HG03575 (cell line): ENCODE data around the gene PTGR3.
"Not testable (repeated sequence)": the region's sequence is repeated elsewhere in the genome, so short reads cannot be mapped to it uniquely, and the experiment has no call there.

Source experiments
- ATAC-seq: cut with Tn5 transposase; IDR thresholded peaks from one replicate; pipeline ENCODE4 v1.9.1; 2021; ENCODE audit not compliant: unreplicated experiment, insufficient number of reproducible peaks, low FRiP score; ENCODE audit errors: extremely low read depth

Gene PTGR3

GRCh38 chr18:75206452-75207309, 2.3 kb downstream of the PTGR3 start:
- ATAC-seq, result no peak

DNA sequence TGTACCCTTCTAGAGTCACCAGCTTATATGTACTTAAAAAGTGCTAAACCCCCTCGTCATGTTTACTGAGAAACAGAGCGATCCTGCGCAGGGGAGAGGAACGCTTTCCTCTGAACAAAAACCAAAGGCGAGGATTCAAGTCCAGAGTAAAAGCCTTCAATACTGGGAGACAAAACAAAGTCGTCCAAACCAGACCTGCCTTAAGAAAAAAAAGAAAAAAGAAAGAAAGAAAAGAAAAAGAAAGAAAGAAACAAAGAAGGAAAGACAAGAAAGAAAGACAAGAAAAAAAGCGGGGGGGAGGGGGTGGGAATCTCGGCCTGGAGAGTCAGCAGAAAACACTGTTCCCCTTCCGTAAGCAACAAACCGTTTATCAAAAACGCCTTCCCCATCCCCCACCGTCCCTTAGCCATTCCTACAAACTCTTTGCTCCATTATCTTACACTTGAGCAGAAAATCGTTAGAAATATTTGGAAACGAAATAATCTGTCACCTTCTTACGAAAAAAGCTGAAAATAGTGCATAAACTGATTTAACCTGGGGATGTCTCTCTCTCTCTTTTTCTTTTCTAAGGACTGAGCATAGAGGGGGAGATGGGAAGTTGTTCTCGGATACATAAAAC, 3.3 kb downstream of the PTGR3 start:
- no peak for ATAC-seq

GRCh38 chr18:75204732-75205513, 4.0 kb downstream of the PTGR3 start:
- ATAC-seq, result no peak

- no peak for ATAC-seq
Observed at GRCh38 chr18:75204269-75204731, 4.6 kb downstream of the PTGR3 start.

GRCh38 chr18:75203416-75204268, 5.3 kb downstream of the PTGR3 start:
- no peak for ATAC-seq

GRCh38 chr18:75202696-75203365, 6.1 kb downstream of the PTGR3 start:
- no peak for ATAC-seq

GRCh38 chr18:75201282-75202270, 7.4 kb downstream of the PTGR3 start:
- ATAC-seq, result no peak

DNA sequence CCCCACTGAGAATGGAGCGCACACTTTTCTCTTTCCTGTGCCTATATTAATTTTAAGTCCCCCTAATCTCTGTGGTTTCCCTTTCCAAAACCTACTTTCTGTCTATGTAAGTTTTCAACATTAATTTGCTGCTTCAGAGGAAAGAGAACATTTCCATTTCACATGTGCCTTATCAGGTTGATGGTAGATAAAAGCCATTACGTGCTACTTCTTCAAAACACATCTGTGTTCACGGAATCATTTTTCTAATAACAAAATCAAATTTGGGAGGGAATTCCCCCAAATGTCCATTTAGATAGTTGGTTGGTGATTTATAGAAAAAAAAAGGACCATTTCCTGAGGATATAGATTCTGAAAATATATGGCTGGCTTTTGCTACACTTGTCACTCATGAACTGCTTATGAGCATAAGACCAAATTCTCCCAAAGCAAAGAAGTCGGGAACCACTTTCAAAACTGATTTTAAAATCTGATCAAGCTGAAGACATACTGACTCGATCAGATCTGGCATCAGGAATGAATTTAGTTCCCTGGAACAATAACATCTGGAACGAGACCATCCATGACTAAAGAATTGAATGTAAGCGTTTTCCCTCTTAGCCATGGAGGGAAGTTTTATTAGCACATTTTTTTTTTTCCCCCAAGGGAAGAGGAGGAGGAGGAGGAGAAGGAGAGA, 8.2 kb downstream of the PTGR3 start:
- no peak for ATAC-seq

DNA sequence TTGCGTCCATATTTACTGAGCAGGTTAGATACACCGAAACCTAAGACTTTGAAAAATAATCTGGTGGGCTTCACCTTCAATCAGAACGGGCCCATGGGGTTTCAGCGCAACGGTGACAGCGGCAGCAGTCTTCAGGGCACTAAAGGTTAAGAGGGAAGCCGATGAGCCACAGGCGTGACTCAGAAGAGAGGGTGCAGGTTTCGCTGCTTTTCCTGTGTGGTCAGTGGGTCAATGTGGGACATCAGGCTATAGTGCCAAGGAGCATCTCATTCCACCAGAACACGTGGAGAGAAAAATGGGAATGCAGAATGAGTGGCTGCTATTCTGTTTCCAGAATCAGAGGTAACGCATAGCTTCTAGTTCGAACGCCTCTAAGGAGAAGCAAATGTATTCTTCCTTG, 8.9 kb downstream of the PTGR3 start:
- ATAC-seq, result no peak

DNA sequence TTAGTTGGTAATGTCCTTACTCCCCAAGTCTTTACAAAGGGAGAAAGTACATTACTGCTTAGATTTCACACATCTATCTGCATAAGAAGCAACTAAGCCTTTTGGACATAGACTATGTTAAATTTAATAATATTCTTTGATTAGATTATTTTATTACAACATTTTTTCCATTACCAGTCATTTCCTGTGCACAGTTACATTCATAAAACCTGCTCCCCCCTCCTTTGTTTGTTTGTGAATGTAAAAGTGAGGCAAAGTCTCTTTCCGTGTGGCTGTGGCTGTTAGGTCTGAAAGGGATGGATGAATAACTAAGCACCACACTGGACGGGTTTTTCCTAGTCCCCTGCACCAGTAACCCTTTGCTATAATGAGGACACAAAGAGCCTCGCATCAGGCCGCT, 9.6 kb downstream of the PTGR3 start:
- no peak for ATAC-seq

GRCh38 chr18:75198036-75198435, 10.9 kb downstream of the PTGR3 start:
- ATAC-seq, result no peak

DNA sequence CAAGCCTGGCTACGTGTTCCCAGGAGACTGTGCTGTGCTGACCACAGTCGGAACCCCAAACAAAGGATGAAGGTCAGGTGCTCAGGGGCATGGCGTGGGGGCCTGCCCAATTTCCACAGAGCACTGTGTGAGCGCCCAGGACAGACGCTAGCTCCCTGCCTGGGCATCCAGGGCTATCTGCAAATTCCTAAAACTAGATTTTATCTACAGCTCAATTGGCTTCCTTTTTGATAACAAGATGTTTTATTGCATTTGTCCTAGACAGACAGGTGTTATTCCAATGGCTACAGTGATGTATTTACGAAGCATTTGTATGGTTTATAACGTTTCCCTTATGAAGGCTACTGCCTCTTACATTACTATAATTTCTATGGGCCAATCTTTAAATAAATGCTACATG, 16.0 kb downstream of the PTGR3 start:
- ATAC-seq, result no peak

DNA sequence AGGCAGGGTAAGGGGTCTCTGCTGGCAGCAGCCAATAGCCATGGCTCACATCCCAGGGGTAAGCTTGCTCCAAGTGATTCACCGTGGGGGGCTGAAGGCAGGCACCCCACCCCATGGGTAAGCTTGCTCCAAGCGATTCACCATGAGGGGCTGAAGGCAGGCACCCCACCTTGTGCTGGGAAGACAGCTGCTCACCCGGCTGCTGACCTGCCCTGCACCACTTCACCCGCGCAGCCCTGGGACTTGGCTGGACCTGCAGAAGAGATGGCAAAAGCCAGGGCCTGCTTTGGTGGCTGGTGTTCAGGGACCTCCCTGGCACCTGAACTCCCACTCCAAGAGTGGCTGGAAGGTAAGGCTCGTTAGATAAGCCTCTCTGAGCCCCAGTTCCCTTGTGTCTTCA, 19.2 kb downstream of the PTGR3 start:
- ATAC-seq, result no peak

GRCh38 chr18:75187702-75188101, 21.2 kb downstream of the PTGR3 start:
- ATAC-seq, result not testable (repeated sequence)

- no peak for ATAC-seq
Observed at GRCh38 chr18:75185460-75185859, 23.5 kb downstream of the PTGR3 start.

DNA sequence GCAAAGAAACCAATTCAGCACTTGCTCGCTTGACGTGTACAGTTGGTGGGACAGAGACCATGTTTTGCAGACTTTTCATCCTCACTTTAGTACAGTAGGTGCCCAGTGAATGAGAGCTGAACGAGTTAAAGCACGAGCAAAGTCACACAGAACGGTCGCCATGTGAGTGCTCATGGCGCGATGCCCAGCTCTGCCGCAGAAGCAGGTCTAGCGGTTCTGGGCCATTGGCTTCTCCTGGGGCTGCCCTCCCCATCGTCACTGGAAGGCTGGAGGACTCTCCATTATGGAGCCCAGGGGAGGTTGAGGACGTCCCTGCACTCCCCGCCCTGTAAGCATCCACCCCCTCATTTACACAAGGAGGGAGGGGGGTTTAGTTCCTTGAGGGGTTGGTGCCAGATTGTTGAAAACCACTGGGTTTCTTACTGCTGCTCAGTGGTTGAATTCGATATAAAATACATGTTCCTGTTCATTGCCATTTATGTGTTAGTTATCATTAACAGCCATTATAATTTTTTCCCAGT, 24.9 kb downstream of the PTGR3 start:
- ATAC-seq, result no peak

DNA sequence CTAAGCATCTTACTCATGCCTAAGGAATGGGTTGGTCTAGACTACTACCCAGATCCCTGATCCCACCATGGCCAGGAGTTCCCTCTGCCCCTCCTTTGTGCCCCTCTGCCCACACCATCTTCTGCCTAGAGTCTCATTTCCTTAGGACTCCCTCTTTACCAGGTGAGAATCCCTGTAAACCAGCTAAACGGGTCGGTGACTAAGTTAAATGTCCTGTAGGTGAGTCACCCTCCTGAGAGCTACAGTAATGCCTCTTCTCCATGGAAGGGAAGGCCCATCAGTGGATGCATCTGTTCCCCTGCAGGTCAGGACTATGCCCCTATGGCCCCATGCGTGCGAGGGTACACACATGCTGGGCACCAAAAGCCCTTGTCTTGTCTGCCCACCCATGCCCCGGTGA, 25.4 kb downstream of the PTGR3 start:
- no peak for ATAC-seq
